Suprapubic skin (tissue), 4 donors: ENCODE measurements around the gene FEZF2.

Source experiments
- EP300 ChIP-seq: sonication (generic); formaldehyde crosslinking; IDR thresholded peaks from one replicate; pipeline ENCODE4 v1.6.1; 2017; ENCODE audit warnings: antibody characterized with exemption
- POLR2A ChIP-seq, 2 donors: fragments of 450-650 bp; IDR thresholded peaks; one replicate each; pipeline ENCODE4 v1.6.1; 2017; ENCODE audit warnings: antibody characterized with exemption in 2 of 2, mild to moderate bottlenecking in 2 of 2, moderate library complexity in 2 of 2
- POLR2AphosphoS5 ChIP-seq, 3 donors: sonication (generic); formaldehyde crosslinking; IDR thresholded peaks; one replicate each; pipeline ENCODE4 v1.6.1; 2017; ENCODE audit warnings: antibody characterized with exemption in 3 of 3
- TF ChIP-seq, protein P1 (sequence below), 2 donors: fragments of 200-600 bp in 1 of 2; fragments of 450-650 bp in 1 of 2; sonication (generic) in 1 of 2; IDR thresholded peaks; one replicate each; pipeline ENCODE4 v1.5.1; 2016 to 2019; ENCODE audit warnings: antibody characterized with exemption in 2 of 2, mild to moderate bottlenecking in 1 of 2, moderate library complexity in 1 of 2

DNA sequence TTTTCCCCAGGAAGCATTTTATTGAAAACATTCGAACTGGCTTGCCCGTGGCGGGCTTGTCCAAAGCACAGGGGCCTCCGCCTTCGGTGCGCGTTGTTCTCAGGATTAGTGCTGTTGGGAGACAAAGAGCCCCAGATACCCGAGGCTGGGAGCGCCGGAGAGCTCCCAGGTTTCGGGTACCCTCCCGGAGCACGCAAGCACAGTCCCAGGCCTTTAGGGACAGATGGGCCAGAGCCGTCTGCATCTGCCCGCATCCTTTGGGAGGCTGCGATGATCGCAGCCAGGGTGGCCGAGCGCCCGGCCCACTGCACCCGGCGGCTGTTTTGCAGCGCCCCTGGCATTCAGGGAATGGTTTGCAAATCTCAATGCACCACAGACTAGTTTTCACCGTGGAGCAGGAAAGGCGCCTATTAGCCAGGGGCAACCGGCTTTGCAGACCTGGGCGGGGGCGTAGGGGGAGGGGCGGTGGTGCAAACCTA is 5.0 kb upstream of the FEZF2 start:
- TF ChIP-seq POLR2A (IDR thresholded peaks at IDR 0.05) (no peak), POLR2AphosphoS5 (IDR thresholded peaks at IDR 0.05) (no peak), EP300 (no peak)
- TF ChIP-seq, protein P1, sequence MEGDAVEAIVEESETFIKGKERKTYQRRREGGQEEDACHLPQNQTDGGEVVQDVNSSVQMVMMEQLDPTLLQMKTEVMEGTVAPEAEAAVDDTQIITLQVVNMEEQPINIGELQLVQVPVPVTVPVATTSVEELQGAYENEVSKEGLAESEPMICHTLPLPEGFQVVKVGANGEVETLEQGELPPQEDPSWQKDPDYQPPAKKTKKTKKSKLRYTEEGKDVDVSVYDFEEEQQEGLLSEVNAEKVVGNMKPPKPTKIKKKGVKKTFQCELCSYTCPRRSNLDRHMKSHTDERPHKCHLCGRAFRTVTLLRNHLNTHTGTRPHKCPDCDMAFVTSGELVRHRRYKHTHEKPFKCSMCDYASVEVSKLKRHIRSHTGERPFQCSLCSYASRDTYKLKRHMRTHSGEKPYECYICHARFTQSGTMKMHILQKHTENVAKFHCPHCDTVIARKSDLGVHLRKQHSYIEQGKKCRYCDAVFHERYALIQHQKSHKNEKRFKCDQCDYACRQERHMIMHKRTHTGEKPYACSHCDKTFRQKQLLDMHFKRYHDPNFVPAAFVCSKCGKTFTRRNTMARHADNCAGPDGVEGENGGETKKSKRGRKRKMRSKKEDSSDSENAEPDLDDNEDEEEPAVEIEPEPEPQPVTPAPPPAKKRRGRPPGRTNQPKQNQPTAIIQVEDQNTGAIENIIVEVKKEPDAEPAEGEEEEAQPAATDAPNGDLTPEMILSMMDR (IDR thresholded peaks at IDR 0.05), result no peak
